ENCODE measurements around the gene UBA1.
A peak's percentile ranks its signal among the peaks of the same experiment; 100 is the strongest.

Gene UBA1

DNA sequence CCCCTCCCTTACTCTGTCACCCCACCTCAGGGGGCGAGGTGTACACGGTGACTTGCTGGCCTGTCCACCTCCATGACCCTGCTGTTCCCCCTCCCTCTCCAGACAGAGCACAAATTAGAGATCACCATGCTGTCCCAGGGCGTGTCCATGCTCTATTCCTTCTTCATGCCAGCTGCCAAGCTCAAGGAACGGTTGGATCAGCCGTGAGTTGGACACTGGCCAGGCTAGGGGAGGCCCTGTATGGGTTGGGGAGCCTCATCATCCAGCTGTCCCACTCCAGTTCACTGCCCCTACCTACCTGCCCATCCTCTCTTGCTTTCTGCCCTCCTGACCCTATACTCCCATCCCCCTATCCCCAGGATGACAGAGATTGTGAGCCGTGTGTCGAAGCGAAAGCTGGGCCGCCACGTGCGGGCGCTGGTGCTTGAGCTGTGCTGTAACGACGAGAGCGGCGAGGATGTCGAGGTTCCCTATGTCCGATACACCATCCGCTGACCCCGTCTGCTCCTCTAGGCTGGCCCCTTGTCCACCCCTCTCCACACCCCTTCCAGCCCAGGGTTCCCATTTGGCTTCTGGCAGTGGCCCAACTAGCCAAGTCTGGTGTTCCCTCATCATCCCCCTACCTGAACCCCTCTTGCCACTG is 20.9 kb downstream of the UBA1 start:
- no peak for DNase-seq

DNA sequence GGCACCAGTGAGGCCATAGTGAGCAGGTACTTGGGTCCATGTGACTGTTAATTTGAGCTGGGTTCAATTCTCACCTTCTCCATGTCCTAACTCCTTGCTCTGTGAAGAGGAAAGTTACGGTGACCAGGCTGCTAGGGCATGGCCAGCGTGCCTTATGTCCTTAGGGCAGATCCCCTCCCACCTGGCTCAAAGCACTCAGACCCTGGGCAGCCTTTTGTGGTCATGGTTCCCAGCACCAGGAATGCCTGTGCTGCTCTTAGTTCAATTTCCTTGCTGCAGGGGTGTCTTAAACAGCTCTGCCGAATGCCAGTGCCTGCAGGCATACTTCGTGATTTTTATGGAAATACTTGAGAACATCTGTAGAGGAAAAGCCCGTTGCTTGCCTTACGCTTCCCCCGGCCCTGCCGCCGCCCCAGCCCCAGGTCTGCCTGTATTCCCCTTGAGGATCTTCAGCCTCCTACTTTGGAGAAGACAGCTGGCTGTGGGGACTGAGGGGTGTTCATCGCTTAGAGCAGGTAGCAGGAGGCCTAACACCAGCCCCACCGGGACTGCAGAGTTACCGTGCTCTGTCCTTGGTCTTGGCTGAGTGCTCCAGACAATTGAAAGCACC is 21.8 kb downstream of the UBA1 start:
- DNase-seq = no peak

DNA sequence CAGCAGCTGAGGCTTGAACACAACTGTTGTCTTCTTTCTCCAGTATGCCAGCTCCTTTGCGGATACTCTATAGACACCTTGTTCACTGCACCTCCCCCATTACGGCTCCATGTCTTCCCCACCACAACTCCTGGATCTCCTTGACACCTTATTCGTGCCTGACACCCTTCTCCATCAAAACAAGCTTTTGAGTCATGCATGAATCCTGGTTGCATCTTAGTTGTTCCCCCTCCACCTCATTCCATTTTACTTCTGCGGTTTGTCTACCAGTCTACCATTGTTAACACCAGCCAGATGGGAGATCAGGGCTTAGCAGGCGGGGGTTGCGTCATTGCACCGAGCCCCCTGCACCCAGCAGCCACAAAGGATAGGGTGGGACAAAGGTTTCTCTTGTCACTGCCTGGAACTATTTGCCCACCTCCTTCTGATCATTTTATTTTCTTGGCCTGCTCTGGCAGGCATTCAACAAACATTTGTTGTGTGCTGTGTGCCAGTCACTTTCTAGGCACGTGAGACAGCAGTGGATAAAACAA is 22.8 kb downstream of the UBA1 start:
- DNase-seq = no peak

DNA sequence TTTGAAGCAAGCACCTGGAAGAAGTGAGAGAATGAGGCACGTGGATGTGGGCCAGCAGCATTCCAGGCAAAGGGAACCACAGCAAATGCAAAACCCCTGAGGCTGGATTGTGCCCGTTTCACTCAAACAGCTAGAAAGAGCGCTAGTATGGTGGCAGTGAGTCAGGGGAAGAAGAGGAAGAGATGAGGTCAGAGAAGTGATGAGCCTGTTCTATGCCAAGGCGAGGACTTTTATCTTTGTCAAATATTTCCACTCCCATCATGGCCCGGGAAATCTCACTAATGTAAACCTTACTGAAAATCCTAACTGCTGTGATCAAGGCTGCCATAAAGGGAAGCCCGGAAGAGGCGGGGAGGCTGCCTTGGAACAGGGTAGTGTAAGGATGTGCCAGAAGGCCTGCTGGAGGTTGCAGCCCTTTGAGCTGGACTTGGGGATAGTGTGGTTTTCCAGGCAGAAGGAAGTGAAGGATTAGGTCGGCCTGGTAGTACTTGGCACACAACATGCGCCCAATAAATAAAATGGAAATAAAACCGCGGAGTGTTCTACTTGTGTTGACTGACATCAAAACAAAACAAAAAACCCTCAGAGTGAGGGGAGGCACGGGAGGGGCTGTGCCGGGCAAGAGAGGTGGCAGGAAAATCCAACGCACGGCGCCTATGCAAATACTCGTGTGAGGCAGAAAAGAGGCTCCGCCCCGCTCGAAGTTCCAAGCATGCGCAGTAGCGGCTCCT is 23.7 kb downstream of the UBA1 start:
- DNase-seq = no peak

DNA sequence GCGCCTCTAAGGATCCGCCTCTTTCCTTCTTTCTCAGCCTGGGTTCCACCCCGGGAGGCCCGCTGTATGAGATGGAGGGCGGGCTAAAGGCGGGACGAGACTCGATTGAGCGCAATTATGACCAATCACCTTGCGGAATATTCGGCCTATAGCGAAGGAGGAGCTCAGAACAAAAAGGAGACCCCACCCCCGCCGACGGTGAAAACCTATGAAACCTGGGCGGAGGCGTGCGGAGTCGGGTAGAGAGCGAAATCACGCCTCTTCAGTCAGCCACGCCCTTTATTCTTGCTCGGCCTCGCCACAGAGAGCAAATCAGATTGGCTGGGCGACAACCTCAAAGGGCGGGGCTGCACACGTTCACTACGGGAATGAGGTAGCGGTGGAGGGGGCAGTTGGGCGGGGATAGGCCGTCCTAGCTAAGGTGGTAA is 24.2 kb downstream of the UBA1 start:
- DNase-seq = peak; percentile 89

DNA sequence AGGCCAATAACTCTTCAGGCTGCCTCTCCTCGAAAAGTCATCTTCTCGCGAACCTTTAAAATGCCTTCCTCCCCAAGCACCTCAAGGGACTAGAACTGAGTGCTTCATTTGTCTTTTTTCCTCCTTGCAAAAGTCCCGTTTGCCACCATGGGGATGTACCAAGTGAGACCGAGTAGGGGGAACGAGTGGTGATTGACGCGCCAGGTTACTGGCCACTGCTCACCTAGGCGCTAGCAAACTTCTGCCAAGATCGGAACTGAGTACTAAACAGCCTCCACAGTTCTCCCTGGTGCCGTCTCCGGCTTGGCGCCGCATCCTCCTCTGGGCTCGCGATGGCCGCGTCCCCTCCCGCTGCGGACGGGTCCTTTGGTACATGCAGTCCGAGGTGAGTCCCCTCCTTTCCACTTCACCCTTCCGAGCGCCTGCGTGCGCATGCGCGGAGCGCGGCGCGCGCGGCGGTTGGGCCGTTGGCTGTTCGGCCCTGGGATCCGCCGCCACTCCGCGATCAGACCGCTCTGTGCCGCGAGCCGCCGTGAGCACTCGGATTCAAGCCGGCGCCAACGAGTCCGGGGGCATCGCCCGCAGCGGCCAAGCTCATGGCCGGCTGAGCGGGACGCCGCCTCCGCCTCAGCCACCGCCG is 24.8 kb downstream of the UBA1 start, which contains the start of gene CDK16:
Gene CDK16 (plus strand): TSS at position 402 of the 640 bp plus-strand sequence. CDS start 4,877 bp downstream, outside the sequence.
- DNase-seq = peak; percentile 50

DNA sequence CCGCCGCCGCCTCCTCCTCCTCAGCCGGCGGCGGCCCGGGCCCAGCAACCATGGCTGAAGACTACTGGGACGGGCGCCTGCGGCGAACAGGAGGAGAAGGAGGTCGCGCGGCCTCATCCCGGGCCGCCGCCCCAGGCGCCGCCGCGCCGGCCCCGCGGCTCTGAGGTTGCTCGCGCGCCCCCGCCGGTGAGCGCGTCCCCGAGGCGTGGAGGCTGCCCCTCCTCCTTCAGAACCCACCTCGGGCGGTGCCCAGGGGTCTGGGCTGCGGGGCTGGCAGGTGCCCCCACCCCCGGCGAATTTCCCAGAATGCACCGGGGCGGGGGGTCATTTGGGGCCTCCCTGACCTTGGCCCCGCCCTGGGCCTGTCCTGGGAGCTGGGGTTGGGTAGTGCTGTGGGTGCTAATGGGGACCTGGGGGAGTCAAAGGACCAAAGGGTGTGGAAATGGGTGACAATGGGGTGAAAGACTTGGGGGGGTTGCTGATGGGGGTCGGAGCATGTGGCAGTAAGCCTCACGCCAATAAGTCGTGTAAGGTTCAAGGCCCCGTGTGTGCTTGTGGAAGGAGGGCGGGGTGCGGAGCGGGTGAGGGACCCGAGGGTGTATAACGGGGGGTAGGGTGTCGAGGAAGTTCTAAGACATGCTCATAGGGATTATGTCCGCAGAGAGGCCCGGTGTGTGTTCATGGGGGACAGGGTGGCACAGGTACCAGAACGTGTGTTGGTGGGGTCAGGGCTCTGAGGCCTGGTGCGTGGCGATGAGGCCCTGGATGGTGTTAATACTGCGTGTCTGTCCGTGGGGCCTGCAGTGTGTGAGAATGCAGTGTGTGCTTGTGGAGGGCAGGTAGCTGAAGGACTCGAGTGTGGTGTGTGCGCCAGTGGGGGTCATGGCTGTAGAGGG is 25.5 kb downstream of the UBA1 start:
- no peak for DNase-seq

DNA sequence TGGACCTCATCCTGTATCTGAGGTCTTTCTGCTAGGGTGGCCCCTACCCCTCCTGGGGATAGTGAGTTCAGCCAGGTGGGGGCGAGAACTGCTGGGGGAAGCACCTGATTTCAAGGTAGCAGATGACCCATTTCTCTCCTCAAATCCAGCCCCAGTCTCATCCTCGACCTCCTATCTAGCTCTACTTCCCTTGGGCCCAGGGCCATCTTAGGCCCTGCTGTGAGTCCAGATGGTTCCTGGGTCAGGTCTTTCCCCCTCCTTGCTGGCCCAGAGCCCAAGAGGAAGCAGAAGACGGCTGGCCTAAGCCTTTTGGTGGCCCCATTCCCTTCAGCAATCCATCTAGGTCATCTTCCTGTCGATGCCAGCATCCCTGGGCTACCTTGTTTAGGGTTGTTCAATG is 28.1 kb downstream of the UBA1 start:
- no peak for DNase-seq

DNA sequence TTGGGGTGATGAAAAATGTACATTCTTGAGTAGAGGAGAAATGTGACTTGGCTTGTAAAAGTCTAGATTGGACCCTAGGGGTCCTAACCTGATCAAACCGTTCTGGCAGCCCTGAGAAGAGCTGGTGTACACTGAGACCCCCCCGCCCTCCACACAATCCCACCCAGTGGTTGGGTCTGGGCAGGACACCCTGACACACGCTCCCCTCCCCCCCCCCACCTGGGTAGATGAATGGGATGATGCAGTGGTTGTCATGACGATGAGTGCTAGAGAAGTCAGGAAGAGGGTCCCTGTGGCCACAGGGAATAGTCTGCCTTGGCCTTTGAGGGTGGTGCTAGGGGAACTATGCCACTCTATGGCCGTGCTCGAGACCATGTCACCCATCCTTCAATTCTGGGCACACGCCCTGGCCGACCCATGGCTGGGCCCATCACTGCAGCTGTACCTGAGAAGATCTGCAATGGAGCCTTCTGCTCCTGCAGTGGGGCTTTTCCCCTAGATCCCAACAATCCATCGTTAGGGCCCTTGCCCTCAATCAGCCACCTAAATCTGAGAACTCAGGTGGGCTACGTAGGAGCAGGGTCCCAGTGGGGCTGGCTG is 29.2 kb downstream of the UBA1 start:
- no peak for DNase-seq

DNA sequence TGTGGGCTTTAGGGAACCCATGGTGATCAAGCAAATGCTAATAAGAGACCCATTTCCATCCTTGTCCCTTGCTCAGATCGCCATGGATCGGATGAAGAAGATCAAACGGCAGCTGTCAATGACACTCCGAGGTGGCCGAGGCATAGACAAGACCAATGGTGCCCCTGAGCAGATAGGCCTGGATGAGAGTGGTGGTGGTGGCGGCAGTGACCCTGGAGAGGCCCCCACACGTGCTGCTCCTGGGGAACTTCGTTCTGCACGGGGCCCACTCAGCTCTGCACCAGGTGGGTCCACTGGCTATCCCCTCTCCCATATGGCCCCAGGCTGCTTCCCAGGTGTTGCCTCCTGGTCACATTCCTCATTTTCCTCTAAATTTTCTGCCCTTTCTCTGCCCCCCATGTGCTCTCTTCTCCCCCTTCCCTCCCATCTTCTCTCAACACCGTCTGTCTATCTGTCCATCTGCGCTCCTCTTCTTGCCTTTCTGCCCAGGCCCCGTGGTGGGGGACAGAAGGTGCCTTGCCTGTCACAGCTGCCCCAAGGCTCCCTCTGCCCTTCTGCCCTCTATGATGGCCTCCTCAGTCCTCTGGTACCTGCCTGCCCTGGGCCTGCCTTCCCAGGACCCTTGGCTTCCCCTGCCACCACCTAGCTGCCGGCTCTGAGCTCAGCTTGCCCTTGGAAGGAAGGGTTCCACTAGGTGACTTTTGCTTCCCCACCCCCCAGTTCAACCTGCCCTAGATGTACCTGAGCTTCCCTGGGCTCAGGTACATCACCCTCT is 30.0 kb downstream of the UBA1 start:
- no peak for DNase-seq

DNA sequence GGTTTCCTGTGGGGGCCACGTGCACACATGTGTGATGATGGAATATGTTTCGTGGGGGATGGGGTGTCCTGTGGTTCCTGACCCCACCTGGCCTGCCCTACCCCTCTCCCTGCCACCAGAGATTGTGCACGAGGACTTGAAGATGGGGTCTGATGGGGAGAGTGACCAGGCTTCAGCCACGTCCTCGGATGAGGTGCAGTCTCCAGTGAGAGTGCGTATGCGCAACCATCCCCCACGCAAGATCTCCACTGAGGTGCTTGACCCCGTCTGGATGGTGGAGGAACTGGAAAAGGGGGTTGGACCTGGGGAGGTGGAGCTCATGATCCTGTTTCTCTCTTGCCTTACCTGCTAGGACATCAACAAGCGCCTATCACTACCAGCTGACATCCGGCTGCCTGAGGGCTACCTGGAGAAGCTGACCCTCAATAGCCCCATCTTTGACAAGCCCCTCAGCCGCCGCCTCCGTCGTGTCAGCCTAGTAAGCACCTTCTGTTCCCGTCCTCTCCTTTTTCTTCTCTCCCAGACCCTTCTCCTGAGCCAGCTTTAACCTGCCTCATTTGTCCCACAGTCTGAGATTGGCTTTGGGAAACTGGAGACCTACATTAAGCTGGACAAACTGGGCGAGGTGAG is 30.8 kb downstream of the UBA1 start:
- no peak for DNase-seq

DNA sequence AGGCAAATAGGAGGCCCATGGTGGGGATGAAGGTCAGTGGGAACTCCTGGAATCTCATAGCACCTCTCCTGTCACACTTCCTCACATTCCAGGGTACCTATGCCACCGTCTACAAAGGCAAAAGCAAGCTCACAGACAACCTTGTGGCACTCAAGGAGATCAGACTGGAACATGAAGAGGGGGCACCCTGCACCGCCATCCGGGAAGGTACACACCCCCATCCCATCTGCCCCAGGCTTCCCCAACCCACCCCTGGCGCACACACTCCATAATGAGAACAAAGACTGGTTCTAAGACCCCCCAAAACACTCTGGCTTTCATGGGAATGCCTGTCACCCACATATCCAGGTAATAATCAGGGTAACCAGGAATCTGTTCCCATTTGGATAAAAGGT is 31.3 kb downstream of the UBA1 start:
- no peak for DNase-seq

DNA sequence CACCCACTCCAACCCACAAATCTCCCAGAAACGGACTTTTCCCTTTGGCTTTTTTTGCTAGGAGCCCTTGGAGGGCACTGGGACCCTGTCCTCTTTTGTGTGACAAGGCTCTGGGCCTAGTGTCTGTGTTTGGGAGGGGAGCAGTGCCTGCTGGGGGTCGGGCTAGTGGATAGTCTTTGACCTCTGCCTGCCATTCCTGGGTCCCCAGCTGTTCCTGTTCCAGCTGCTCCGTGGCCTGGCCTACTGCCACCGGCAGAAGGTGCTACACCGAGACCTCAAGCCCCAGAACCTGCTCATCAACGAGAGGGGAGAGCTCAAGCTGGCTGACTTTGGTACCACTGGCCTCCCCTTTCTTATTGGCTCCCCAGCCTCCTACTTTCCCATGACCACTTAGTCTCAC is 32.4 kb downstream of the UBA1 start:
- no peak for DNase-seq

DNA sequence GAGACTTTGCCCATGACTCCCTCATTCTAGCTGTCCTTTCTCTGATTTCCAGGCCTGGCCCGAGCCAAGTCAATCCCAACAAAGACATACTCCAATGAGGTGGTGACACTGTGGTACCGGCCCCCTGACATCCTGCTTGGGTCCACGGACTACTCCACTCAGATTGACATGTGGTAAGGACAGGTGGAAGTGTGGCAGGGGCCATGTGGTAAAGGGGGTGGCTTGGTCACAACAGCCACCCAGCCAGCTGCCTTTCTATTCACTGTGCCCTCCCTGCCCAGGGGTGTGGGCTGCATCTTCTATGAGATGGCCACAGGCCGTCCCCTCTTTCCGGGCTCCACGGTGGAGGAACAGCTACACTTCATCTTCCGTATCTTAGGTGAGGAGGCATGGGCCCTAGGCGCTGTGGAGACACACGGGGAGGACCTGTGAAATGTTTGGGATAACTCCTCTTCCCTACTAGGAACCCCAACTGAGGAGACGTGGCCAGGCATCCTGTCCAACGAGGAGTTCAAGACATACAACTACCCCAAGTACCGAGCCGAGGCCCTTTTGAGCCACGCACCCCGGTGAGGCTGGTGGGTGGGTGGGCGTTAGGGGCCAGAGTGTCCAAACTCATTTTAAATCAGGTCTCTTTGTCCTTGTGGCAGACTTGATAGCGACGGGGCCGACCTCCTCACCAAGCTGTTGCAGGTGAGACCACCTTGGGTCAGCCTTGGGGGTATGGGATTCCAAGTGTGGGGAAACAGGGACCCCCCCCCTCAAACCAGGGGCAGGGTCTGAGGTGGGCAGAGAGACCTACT is 33.1 kb downstream of the UBA1 start:
- no peak for DNase-seq

DNA sequence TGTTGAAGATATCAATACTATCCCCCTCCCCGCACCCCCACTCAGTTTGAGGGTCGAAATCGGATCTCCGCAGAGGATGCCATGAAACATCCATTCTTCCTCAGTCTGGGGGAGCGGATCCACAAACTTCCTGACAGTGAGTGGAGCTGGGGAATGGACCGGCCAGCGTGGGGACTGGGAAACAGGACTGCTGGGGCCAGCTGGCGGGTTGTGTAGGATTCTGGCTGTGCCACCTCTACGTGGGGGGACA is 33.6 kb downstream of the UBA1 start:
- DNase-seq = no peak

DNA sequence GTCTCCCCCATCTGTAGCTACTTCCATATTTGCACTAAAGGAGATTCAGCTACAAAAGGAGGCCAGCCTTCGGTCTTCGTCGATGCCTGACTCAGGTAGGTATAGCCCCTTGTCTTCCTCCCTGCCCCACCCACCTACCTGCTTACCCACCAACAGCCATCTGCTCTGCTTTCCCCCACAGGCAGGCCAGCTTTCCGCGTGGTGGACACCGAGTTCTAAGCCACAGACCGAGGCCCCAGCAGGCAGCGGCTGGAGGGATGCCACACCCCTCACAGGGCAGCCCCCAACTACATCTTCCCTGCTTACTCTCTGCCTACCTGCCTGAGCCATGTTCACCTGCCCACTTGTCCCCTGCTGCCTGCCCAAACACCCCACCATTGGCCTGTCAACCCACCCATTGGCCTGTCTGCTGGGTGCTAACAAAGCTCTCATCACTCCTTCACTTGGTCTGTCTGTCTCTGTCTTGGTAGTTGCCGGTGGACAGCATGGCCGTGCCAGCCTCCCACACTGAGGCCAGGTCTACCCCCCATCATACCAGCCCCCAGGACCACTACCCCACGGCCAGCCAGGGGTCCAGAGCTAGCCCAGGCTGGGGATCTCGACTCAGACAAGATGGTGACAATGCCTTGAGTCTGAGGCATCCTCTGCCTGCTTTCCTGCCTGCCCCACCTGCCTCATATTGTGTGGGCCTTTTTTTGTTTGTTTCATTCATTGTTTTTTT is 35.1 kb downstream of the UBA1 start:
- DNase-seq = no peak

DNA sequence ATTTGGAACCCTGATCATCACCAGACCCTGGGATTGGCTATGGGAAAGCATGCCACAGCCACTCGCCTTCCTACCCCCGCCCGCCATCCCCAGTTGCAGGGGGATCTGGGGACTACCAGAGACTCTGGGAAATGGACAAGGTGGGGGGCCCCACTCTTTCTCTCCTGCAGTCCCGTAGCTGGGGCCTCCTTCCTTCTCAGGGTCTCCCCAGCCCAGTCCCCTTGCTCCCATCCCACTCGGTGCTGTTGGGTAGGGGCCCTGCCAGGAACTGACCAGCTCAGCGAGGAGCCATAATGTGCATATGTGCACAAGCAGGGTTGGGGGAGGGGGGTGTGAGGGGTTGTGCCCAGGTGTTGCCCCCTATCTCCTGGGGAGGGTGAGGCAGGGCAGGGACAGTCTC is 35.8 kb downstream of the UBA1 start:
- DNase-seq = no peak

DNA sequence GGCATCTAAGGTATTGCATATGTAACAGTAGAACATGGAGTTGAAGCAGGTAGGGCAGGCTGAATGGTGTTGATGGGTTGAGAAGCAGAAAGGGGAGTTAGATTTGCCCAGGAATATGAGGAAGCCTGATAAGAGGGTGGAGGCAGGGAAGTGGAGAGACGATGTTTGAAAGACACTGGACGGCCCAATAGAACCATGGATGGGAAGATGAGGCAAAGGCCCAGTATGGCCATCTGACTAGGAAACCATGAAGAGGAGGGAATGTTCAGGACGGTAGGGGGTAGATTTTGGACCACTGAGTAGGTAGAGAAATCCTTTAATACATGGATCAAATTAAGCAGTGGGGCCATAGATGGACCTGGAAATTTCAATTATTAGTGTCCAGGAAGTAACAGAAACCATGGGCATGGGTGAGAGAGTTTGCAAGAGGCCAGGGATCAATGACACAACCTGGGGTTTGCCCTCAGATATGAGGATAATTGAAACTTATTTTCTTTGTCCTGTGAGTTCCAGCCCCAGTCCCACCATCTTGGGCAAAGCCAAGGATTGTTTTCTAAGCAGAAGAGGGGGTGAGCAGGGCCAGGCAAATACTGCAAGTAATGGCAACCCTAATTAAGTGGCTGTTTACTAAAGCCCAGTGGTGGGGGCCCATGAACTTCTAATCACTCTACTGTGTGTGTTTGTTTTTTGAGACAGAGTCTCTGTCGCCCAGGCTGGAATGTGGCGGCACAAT is 36.7 kb downstream of the UBA1 start:
- no peak for DNase-seq

DNA sequence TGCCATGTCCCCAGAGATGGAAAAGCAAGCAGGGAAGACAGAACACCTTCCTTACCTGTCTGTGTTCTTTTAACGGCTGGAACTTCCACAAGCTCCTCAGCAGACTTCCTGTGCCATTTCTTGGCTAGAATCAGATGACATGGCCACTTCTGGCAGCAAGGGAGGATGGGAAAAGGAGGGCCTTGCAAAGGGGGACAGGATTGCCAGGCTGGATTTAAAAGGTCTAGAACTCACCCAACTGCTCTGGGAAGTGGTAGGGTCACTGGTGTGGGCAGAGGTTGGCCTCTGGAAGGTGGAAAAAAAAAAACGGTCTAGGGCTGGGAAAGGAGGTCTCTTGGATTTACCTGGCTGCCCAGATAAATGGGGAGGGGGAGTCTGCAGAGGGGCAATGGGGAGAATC is 37.5 kb downstream of the UBA1 start:
- DNase-seq = no peak
